GM12892 (cell line): ENCODE results near the gene ANTXRL.

Experiments
- POLR2A ChIP-seq: IDR thresholded peaks from 2 replicates; pipeline ENCODE4 v1.6.1; 2011; ENCODE audit warnings: low read depth, low read length, control low read depth
- POLR2AphosphoS5 ChIP-seq: IDR thresholded peaks from 2 replicates; pipeline ENCODE4 v1.6.1; 2011; ENCODE audit warnings: low read depth, low read length, control low read depth

GRCh38 chr10:46240684-46241565, 45.9 kb upstream of the ANTXRL start:
- no peak for TF ChIP-seq POLR2A
- no peak for TF ChIP-seq POLR2AphosphoS5
